ENCODE measurements around the gene TMEM163.

TMEM163 gene

DNA sequence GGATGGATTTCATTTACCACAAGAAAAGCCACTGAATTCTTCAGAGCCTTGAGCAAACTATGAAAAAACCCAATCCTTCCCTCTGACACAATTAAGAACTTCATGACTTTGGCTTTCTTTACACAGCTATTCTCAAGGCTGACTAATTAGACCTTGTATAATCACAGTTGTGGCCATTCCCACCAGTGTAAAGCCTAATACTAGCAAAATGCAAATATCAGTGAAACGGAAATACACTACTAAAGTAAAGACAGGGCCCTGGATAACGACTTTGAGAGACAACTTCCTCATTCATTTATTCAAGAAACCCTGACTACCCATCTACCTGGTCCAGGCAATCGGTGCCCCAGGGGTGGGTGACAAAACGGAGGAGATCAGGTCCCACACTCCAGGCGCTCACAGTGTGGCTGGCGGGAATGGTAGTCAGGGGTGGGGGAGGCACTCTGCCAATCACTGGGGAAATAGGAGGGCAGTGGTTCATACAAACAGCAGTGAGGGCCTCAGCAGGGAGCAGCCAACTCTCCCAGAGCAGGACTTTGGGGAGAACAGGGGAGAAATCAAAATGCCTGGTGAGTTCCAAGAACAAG lies 28.1 kb downstream of the TMEM163 start:
- no peak for DNase-seq

DNA sequence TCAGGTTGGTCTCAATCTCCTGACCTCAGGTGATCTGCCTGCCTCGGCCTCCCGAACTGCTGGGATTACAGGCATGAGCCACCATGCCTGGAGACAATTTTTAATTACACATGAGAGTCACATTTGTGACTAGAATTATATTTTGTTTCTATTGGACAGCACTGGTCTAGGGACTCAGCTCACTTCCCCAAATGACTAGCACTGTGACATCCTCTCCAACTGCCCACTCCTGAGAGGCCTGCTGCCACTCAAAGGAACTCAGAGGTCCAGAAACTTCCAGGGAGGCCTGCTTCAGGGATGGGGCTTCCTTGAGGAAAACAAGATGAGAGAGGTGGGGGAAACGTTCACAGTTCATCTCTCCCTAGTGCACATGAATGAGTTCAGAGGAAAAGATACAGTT lies 29.5 kb downstream of the TMEM163 start:
- no peak for DNase-seq

GRCh38 chr2:134685967-134686366 lies 32.8 kb downstream of the TMEM163 start:
- DNase-seq = no peak

GRCh38 chr2:134683561-134684112 lies 35.2 kb downstream of the TMEM163 start:
- DNase-seq = peak in 1 of 2 experiments; percentile 37

- DNase-seq = no peak
Measured at GRCh38 chr2:134682726-134683125, 36.1 kb downstream of the TMEM163 start.

GRCh38 chr2:134681201-134681600 lies 37.6 kb downstream of the TMEM163 start:
- DNase-seq = no peak

- DNase-seq = peak in 1 of 2 experiments; percentile 53
Measured at GRCh38 chr2:134679745-134680144, 39.1 kb downstream of the TMEM163 start.

- DNase-seq = no peak
Measured at GRCh38 chr2:134679294-134679693, 39.5 kb downstream of the TMEM163 start.

- no peak for DNase-seq
Measured at GRCh38 chr2:134677856-134678756, 40.7 kb downstream of the TMEM163 start.

DNA sequence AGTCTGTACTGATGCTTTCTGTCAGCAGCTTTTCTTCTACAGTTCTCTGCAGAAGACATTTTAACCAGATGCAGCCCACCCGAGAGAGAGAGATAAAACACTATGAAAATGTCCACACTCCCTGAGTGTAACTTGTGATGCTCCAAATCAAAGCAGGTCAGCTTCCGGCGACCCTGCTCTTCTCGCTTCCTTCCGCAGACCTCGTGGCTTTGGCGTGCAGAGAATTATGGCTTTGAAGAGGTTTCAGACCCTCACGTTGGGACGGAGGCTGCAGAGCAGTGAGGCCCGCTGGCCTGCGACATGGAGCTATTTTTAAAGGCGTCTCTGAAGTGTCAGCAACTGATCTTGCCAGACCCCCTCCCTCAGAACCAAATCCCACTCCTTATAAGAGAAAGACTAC lies 41.8 kb downstream of the TMEM163 start:
- peak in 1 of 2 experiments; percentile 32 for DNase-seq

- no peak for DNase-seq
Measured at GRCh38 chr2:134675314-134675713, 43.5 kb downstream of the TMEM163 start.

DNA sequence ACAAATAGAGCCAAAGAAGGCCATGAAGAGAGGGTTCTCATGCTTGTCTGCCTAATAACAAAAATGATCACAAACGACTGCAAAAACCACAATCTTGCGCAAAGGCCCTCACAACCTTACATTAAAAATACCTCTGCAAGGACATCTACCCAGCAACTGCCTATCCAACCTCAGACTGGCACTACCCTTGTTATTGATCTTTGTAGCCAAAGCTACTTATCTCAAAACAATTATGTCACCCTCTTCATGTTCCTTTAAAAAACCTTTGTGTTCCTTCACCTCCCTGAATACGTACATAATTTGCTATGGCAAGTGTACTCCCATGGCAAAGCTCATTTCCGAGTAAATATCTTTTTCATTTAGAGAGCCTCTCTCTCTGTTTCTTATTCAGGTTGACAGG lies 44.1 kb downstream of the TMEM163 start:
- DNase-seq = no peak

DNA sequence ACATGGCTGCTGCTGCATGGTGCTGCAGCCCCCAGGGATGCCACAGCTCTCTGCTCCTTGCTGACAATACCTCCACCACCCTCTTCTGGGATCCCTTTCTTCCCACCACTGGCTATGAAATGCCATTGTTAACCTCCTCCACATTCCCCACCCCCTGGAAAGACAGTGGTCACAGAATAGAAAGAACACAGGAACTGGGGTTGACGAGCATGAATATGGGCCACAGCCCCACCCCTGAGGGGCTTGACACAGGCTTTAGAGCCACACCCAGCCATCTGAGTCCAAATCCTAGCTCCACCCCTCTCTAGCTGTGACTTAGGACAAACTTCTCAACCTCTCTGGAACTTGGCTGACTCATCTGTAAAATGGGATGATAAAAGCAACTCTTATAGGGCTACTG lies 47.3 kb downstream of the TMEM163 start:
- DNase-seq = no peak

GRCh38 chr2:134670955-134671354 lies 47.8 kb downstream of the TMEM163 start:
- DNase-seq = peak in 1 of 2 experiments; percentile 30

- peak; percentile 61 to 64 for DNase-seq
Measured at GRCh38 chr2:134669731-134670669, 48.8 kb downstream of the TMEM163 start.

DNA sequence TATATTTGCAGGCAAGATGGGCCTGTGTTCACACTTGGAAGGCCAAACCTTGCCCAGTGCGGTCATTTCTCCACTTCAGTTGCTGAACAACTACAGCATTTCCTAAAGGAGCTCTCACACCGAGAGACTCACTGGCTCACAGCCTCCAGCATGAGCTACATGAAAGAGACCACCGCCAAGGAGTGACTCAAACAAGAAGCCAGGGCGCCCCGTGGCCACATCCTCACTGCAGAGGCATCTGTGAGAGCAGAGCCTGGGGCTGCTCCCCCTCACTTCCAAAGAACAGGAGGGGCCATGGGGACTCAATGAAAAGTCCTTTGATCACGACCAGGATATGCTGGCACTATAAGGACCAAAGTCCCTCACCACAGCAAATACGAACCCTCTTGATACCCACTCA lies 50.0 kb downstream of the TMEM163 start:
- peak; percentile 86 to 88 for DNase-seq

DNA sequence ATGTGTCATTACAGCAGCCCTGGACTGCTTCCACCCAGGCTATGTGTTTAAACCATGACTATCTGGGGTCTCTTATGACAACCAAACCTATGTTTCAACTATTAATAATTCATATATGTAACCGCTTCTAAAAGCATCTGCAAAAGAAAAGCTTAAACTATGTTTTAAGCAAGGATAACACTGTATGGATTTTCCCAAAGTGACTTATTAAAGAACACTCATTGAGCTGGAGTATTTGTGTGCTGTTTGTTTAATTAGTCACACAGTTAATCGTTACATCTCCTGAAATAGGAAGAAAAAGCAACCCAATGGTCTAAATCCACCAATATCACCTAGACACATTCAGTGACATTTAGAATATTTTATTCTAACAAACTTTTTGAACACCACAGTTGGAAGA lies 51.3 kb downstream of the TMEM163 start:
- no peak for DNase-seq

- no peak for DNase-seq
Measured at GRCh38 chr2:134667081-134667480, 51.7 kb downstream of the TMEM163 start.

GRCh38 chr2:134665727-134666506 lies 52.9 kb downstream of the TMEM163 start:
- DNase-seq = no peak

DNA sequence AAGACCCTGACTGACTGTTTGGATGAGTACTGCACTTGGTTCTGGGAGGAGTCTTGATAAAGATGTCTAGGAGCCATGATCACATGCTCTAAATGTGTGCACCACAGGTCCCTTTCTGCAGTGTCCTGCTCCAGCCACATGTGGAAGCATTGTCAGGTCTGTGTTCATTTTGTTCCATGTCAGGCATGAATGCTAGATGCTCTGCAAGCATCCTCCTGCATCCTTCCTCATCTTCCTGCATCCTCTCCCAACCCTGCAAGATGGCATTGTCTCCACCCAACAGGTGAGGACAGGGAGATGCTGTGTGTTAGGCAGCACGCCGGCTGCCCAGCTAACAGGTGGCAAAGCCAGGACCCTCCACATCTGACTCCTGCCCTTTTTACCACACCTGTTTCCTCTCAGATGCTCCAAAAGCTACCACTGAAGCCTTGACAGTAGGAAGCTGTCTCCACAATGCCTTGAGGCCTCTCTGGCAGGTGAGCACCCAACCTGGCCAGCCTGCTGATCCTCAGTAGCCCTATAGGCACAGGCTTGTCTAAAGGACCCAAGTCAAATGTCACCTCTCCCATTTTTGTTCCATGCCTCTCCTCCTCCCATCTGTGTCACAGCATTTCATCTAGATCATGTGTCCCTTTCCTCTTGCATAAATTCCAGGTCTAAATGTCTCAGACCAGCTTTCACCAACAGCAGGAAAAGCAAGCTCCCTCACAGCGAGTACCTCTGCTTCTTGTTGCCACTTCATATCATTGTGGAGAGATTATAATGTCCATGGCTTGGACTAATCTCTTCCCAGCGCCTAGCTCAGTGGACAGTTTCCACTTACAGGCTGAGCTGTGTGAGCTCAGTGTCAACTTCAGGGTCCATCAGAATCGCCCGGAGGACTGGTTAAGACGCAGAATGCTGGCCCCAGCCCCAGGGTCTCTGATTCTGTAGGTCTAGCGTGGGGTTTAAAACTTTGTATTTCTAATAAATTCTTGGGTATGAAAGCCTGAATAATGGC lies 55.0 kb downstream of the TMEM163 start:
- no peak for DNase-seq

DNA sequence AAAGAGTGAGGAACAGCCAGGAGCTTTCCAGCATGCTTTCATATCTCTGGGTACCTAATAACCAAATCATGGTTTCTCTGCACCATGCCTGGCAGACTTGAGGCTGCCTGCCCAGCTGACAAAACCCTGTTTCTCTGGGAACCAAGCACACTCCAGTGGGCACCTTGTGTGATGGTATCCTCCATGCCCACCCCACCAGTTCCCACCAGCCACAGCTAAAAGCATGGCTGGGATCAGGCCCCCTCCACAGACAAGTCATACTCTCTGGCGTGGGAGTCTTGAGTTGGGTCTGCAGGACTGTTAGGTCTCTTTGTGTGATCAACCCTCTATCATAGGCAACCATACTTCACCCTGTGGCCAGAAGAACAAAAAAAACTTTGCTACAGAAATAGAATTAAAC lies 56.0 kb downstream of the TMEM163 start:
- DNase-seq = no peak
